Fibroblast of mammary gland (primary cell): Measurements from ENCODE around the gene GNAI1.

Experiments
- DNase-seq: peaks from one replicate; pipeline ENCODE4 v3.0.0-alpha.2; 2010; ENCODE audit warnings: low read depth
- H3K4me3 ChIP-seq: 2 replicates; pipeline ENCODE4 v1.5.1; 2011; ENCODE audit warnings: low read depth, mild to moderate bottlenecking, low read length, moderate library complexity; ENCODE audit not compliant: control insufficient read depth
- CTCF ChIP-seq: conservative IDR thresholded peaks from 2 replicates; pipeline ENCODE4 v1.5.1; 2011; ENCODE audit warnings: low read depth, low read length, inconsistent platforms; ENCODE audit not compliant: control insufficient read depth, insufficient read depth

GNAI1 gene

GRCh38 chr7:80110376-80110775 is 24.3 kb upstream of the GNAI1 start:
- no peak for DNase-seq
- TF ChIP-seq CTCF, result no peak
- H3K4me3 ChIP-seq, result no peak overlapping the region

GRCh38 chr7:80114159-80114558 is 20.5 kb upstream of the GNAI1 start:
- no peak overlapping the region for H3K4me3 ChIP-seq
- TF ChIP-seq CTCF, result no peak
- no peak for DNase-seq

GRCh38 chr7:80124526-80125264 is 9.9 kb upstream of the GNAI1 start:
- H3K4me3 ChIP-seq, result no peak overlapping the region
- DNase-seq, result no peak
- no peak for TF ChIP-seq CTCF

GRCh38 chr7:80127412-80128160 is 7.0 kb upstream of the GNAI1 start:
- no peak for DNase-seq
- no peak for TF ChIP-seq CTCF
- no peak overlapping the region for H3K4me3 ChIP-seq

GRCh38 chr7:80128918-80129317 is 5.7 kb upstream of the GNAI1 start:
- no peak for TF ChIP-seq CTCF
- H3K4me3 ChIP-seq, result no peak overlapping the region
- DNase-seq, result no peak

- no peak overlapping the region for H3K4me3 ChIP-seq
- TF ChIP-seq CTCF, result no peak
- DNase-seq, result no peak
Measured at GRCh38 chr7:80129785-80130184, 4.8 kb upstream of the GNAI1 start.
